K562 treated with DMSO at 1 percent for 4 hours (cell line): Measurements from ENCODE around the gene VCX3A. TPM values are rescaled to one million over a fixed set of nuclear protein-coding genes. Genes with fewer than 3 reads are reported as not detected.

Source experiments
- total RNA-seq: library from RNA; unstranded; fragments of 300-600 nt; gene quantifications from 2 replicates; pipeline ENCODE4 v1.2.3, GENCODE V29; 2022; ENCODE audit not compliant: insufficient read depth

The VCX3A gene
- 87.4 and 119 TPM in 2 replicates for total RNA-seq

GRCh38 chrX:6535018-6535417 lies at the start of gene VCX3A:
Gene VCX3A (minus strand): TSS chrX:6535118. CDS start chrX:6534497, 621 bp downstream.

